GM23338 (cell line): ENCODE measurements around the gene NMRK2. TPM values are rescaled to one million over a fixed set of nuclear protein-coding genes. Genes with fewer than 3 reads are reported as not detected.

Experiments
- ATAC-seq: fragments of 200-7000 bp; cut with Tn5 transposase; 3 replicates; pipeline ENCODE4 v1.9.1; 2020
- DNase-seq: peaks from one replicate; pipeline ENCODE4 v3.0.0-alpha.2; 2015; ENCODE audit warnings: low spot score
- H2AFZ ChIP-seq: fragments of 200-600 bp; sonication (generic); 2 replicates; pipeline ENCODE4 v1.8.0; 2016; ENCODE audit warnings: antibody characterized with exemption, mild to moderate bottlenecking, moderate library complexity
- H3F3A ChIP-seq: fragments of 200-600 bp; sonication (generic); replicated peaks from 2 replicates; pipeline ENCODE4 v1.8.0; 2017; ENCODE audit warnings: antibody characterized with exemption, mixed run types, low read depth
- H3K27ac ChIP-seq: fragments of 200-600 bp; sonication (generic); 2 replicates; pipeline ENCODE4 v1.6.1; 2016; ENCODE audit warnings: low read depth
- H3K27me3 ChIP-seq: fragments of 200-600 bp; sonication (generic); 2 replicates; pipeline ENCODE4 v1.8.0; 2016; ENCODE audit warnings: mild to moderate bottlenecking, mixed run types, moderate library complexity; ENCODE audit not compliant: insufficient read depth
- H3K36me3 ChIP-seq: fragments of 200-600 bp; sonication (generic); 2 replicates; pipeline ENCODE4 v1.8.0; 2016; ENCODE audit warnings: mild to moderate bottlenecking; ENCODE audit not compliant: insufficient read depth
- H3K4me1 ChIP-seq: fragments of 200-600 bp; sonication (generic); 2 replicates; pipeline ENCODE4 v1.8.0; 2016; ENCODE audit warnings: mild to moderate bottlenecking, moderate library complexity; ENCODE audit not compliant: insufficient read depth
- H3K4me2 ChIP-seq: fragments of 200-600 bp; sonication (generic); 2 replicates; pipeline ENCODE4 v1.7.1; 2017; ENCODE audit warnings: mixed run types
- H3K4me3 ChIP-seq: fragments of 200-600 bp; sonication (generic); 2 replicates; pipeline ENCODE4 v1.6.1; 2016; ENCODE audit warnings: mixed run types
- H3K79me2 ChIP-seq: fragments of 200-600 bp; sonication (generic); replicated peaks from 2 replicates; pipeline ENCODE4 v1.8.0; 2017; ENCODE audit warnings: mild to moderate bottlenecking; ENCODE audit not compliant: insufficient read depth
- H3K9me2 ChIP-seq: fragments of 200-600 bp; sonication (generic); 2 replicates; pipeline ENCODE4 v1.8.0; 2017; ENCODE audit not compliant: insufficient read depth
- H4K20me1 ChIP-seq: fragments of 200-600 bp; sonication (generic); replicated peaks from 2 replicates; pipeline ENCODE4 v1.8.0; 2017; ENCODE audit warnings: mild to moderate bottlenecking; ENCODE audit not compliant: insufficient read depth
- H3K27ac Mint-ChIP-seq: 2 replicates; pipeline ENCODE4 v1.8.0; 2020; ENCODE audit warnings: inconsistent platforms, mild to moderate bottlenecking, moderate library complexity, mixed read lengths
- H3K27me3 Mint-ChIP-seq: 3 replicates; pipeline ENCODE4 v1.8.0; 2022; ENCODE audit warnings: low read depth, mild to moderate bottlenecking, moderate library complexity, mixed read lengths, inconsistent platforms; ENCODE audit not compliant: insufficient read depth, poor library complexity
- H3K36me3 Mint-ChIP-seq: 3 replicates; pipeline ENCODE4 v1.8.0; 2021; ENCODE audit warnings: low read depth, mild to moderate bottlenecking, inconsistent platforms, moderate library complexity, mixed read lengths
- H3K4me1 Mint-ChIP-seq: 3 replicates; pipeline ENCODE4 v1.8.0; 2020; ENCODE audit warnings: mild to moderate bottlenecking, inconsistent platforms, mixed read lengths
- H3K4me3 Mint-ChIP-seq: 3 replicates; pipeline ENCODE4 v1.8.0; 2021; ENCODE audit warnings: moderate library complexity, mild to moderate bottlenecking, inconsistent platforms, mixed read lengths
- H3K9me3 Mint-ChIP-seq: 3 replicates; pipeline ENCODE4 v1.8.0; 2020; ENCODE audit warnings: moderate library complexity, mild to moderate bottlenecking, inconsistent platforms, mixed read lengths
- CREB1 ChIP-seq: fragments of 250-450 bp; sonication (Bioruptor Pico); IDR thresholded peaks from 2 replicates; pipeline ENCODE4 v1.5.0; 2020; ENCODE audit warnings: low read depth, mild to moderate bottlenecking, moderate library complexity
- CTCF ChIP-seq, 2 experiments: fragments of 200-600 bp in 1 of 2; sonication (generic) in 1 of 2; conservative IDR thresholded peaks; 2 replicates each; pipeline versions ENCODE4 v1.5.1 to v1.6.1; 2016 to 2017; ENCODE audit warnings: antibody characterized with exemption in 2 of 2, low read depth in 2 of 2, mild to moderate bottlenecking in 2 of 2, moderate library complexity in 1 of 2
- ETS1 ChIP-seq: IDR thresholded peaks from 2 replicates; pipeline ENCODE4 v1.6.1; 2016; ENCODE audit warnings: antibody characterized with exemption
- EZH2 ChIP-seq: fragments of 200-600 bp; sonication (generic); IDR thresholded peaks from one replicate; pipeline ENCODE4 v1.8.0; 2017; ENCODE audit warnings: antibody characterized with exemption, mild to moderate bottlenecking, low read depth; ENCODE audit not compliant: unreplicated experiment
- EZH2phosphoT487 ChIP-seq: fragments of 200-600 bp; sonication (generic); IDR thresholded peaks from one replicate; pipeline ENCODE4 v1.8.1; 2018; ENCODE audit warnings: antibody characterized with exemption; ENCODE audit not compliant: unreplicated experiment
- JUNB ChIP-seq: IDR thresholded peaks from one replicate; pipeline ENCODE4 v1.6.1; 2016; ENCODE audit warnings: antibody characterized with exemption; ENCODE audit not compliant: unreplicated experiment
- NANOG ChIP-seq: IDR thresholded peaks from 2 replicates; pipeline ENCODE4 v1.6.1; 2016; ENCODE audit warnings: antibody characterized with exemption, borderline replicate concordance
- POLR2AphosphoS5 ChIP-seq: IDR thresholded peaks from 2 replicates; pipeline ENCODE4 v1.6.1; 2016; ENCODE audit warnings: antibody characterized with exemption, low read depth
- STAT1 ChIP-seq: IDR thresholded peaks from one replicate; pipeline ENCODE4 v1.6.1; 2016; ENCODE audit warnings: antibody characterized with exemption; ENCODE audit not compliant: unreplicated experiment
- ZNF462 ChIP-seq: fragments of 250-450 bp; sonication (Bioruptor Pico); IDR thresholded peaks from 2 replicates; pipeline ENCODE4 v1.5.0; 2020; ENCODE audit warnings: mild to moderate bottlenecking, moderate library complexity
- polyA plus RNA-seq: library from polyadenylated mRNA; unstranded; fragments of >200 nt; fragmentation: Nextera tagmentation; extraction: Ambion mirVana; gene quantifications from 2 replicates; pipeline ENCODE4 v1.2.1, GENCODE V29; 2016
- total RNA-seq: library from RNA; depleted of rRNA; stranded (reverse); fragments of >200 nt; shearing (Covaris generic); gene quantifications from 2 replicates; pipeline ENCODE4 v1.2.3, GENCODE V29; 2014
- TF ChIP-seq, protein P1 (sequence below): IDR thresholded peaks from one replicate; pipeline ENCODE4 v1.6.1; 2018; ENCODE audit warnings: antibody characterized with exemption; ENCODE audit not compliant: unreplicated experiment

NMRK2 gene
- total and polyA plus RNA-seq, 2 experiments from 2014 or later, result 55.9 to 65.3 TPM

- no peak overlapping the region for H3K4me3 Mint-ChIP-seq
- peaks cover 11% of the 10 kb centered on the region; the same call in 2 of the 3 replicates for H3K9me3 Mint-ChIP-seq
- peaks cover 54% of the 10 kb centered on the region for H3K36me3 Mint-ChIP-seq
- Histone ChIP-seq H3K27me3 (no peaks in the 10 kb centered on the region), H3F3A (no peaks in the 10 kb centered on the region), H3K79me2 (no peaks in the 10 kb centered on the region), H2AFZ (no peak overlapping the region), H3K4me3 (no peak overlapping the region), H3K4me2 (no peak overlapping the region), H4K20me1 (no peaks in the 10 kb centered on the region), H3K4me1 (no peaks in the 10 kb centered on the region), H3K36me3 (peaks cover 20% of the 10 kb centered on the region), H3K9me2 (0 out of 2 replicates have a peak, but pooled peaks cover 6% of the 10 kb centered on the region), H3K27ac (no peak overlapping the region)
- no peak for DNase-seq
- no peak overlapping the region for H3K27ac Mint-ChIP-seq
- peaks cover 5% of the 10 kb centered on the region for H3K27me3 Mint-ChIP-seq
- no peaks in the 10 kb centered on the region for H3K4me1 Mint-ChIP-seq
- ATAC-seq, result no peak
- TF ChIP-seq STAT1, result no peak
- TF ChIP-seq EZH2, result no peak
- TF ChIP-seq NANOG, result no peak
- no peak for TF ChIP-seq CREB1
- TF ChIP-seq, protein P1, sequence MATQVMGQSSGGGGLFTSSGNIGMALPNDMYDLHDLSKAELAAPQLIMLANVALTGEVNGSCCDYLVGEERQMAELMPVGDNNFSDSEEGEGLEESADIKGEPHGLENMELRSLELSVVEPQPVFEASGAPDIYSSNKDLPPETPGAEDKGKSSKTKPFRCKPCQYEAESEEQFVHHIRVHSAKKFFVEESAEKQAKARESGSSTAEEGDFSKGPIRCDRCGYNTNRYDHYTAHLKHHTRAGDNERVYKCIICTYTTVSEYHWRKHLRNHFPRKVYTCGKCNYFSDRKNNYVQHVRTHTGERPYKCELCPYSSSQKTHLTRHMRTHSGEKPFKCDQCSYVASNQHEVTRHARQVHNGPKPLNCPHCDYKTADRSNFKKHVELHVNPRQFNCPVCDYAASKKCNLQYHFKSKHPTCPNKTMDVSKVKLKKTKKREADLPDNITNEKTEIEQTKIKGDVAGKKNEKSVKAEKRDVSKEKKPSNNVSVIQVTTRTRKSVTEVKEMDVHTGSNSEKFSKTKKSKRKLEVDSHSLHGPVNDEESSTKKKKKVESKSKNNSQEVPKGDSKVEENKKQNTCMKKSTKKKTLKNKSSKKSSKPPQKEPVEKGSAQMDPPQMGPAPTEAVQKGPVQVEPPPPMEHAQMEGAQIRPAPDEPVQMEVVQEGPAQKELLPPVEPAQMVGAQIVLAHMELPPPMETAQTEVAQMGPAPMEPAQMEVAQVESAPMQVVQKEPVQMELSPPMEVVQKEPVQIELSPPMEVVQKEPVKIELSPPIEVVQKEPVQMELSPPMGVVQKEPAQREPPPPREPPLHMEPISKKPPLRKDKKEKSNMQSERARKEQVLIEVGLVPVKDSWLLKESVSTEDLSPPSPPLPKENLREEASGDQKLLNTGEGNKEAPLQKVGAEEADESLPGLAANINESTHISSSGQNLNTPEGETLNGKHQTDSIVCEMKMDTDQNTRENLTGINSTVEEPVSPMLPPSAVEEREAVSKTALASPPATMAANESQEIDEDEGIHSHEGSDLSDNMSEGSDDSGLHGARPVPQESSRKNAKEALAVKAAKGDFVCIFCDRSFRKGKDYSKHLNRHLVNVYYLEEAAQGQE, result no peak
- TF ChIP-seq ETS1, result no peak
- no peak for TF ChIP-seq JUNB
- no peak for TF ChIP-seq EZH2phosphoT487
- no peak for TF ChIP-seq ZNF462 (CRISPR knock-in tag)
- no peak for TF ChIP-seq CTCF (conservative IDR thresholded peaks at IDR 0.05; ENCODE audit: low read depth in 2 of 2)
- TF ChIP-seq POLR2AphosphoS5, result no peak
These were observed 9.0 kb upstream of the NMRK2 start for GRCh38 chr19:3923912-3924311.
